ENCODE results near the gene OR10V1.

Gene OR10V1, protein sequence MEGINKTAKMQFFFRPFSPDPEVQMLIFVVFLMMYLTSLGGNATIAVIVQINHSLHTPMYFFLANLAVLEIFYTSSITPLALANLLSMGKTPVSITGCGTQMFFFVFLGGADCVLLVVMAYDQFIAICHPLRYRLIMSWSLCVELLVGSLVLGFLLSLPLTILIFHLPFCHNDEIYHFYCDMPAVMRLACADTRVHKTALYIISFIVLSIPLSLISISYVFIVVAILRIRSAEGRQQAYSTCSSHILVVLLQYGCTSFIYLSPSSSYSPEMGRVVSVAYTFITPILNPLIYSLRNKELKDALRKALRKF

GRCh38 chr11:59713745-59714144 is at the start of gene OR10V1:
Gene OR10V1 (minus strand): TSS chr11:59713845. CDS start chr11:59713845, 0 bp downstream.
- Histone ChIP-seq H3K27ac (ENCODE audit: low read length) (no peak within 1 kb of the TSS), H3K27me3 (ENCODE audit: control insufficient read depth, insufficient read depth, low read length) (no peaks in the 10 kb centered on the region), H3K4me1 (ENCODE audit: control insufficient read depth, insufficient read depth, low read length) (no peaks in the 10 kb centered on the region), H3K4me3 (ENCODE audit: low read length) (no peak within 1 kb of the TSS), H3K36me3 (ENCODE audit: control insufficient read depth, insufficient read depth, low read length) (no peaks in the 10 kb centered on the region), H3K9me3 (ENCODE audit: control insufficient read depth, insufficient read depth, low read length) (no peaks in the 10 kb centered on the region)
- no peak for DNase-seq (ENCODE audit: low read depth, low spot score)
- WGBS (ENCODE audit: insufficient coverage, insufficient read length): no CpG with 5 or more reads among the region's 2 CpGs

DNA sequence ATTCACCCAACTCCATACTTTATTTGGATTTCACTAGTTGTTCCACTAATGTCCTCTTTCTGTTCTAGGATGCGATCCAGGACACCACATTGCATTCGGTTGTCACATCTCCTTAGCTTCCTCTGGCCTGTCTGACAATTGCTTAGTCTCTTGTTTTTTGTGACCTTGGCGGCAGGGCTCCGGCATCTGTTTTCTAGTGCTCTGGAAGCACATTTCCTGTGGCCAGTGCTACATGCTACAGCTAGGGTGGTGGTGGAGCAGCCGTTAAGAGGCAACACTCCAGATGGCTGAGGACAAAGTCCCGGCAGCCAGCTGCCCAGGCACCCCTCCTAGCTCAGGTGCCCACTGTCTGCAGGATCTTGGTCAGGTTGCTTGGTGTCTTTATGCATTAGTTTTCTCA is 48.3 kb upstream of the OR10V1 start:
- no peaks in the 10 kb centered on the region for H3K36me3 ChIP-seq (ENCODE audit: control insufficient read depth, insufficient read depth, low read length)
- H3K4me3 ChIP-seq (ENCODE audit: low read length): no peak overlapping the region
- H3K27ac ChIP-seq (ENCODE audit: low read length): no peak overlapping the region
- no peaks in the 10 kb centered on the region for H3K27me3 ChIP-seq (ENCODE audit: control insufficient read depth, insufficient read depth, low read length)
- no peaks in the 10 kb centered on the region for H3K9me3 ChIP-seq (ENCODE audit: control insufficient read depth, insufficient read depth, low read length)
- no peaks in the 10 kb centered on the region for H3K4me1 ChIP-seq (ENCODE audit: control insufficient read depth, insufficient read depth, low read length)
- no peak for DNase-seq (ENCODE audit: low read depth, low spot score)
- WGBS (ENCODE audit: insufficient coverage, insufficient read length): no CpG with 5 or more reads among the region's 6 CpGs

GRCh38 chr11:59760771-59761170 is 47.1 kb upstream of the OR10V1 start:
- H3K36me3 ChIP-seq (ENCODE audit: control insufficient read depth, insufficient read depth, low read length): no peaks in the 10 kb centered on the region; the same call in 1 of the 2 replicates
- no peak for DNase-seq (ENCODE audit: low read depth, low spot score)
- no peak overlapping the region for H3K27ac ChIP-seq (ENCODE audit: low read length)
- H3K9me3 ChIP-seq (ENCODE audit: control insufficient read depth, insufficient read depth, low read length): no peaks in the 10 kb centered on the region
- no peak overlapping the region for H3K4me3 ChIP-seq (ENCODE audit: low read length)
- no CpG with 5 or more reads among the region's 4 CpGs for whole genome bisulfite sequencing (ENCODE audit: insufficient coverage, insufficient read length)
- H3K27me3 ChIP-seq (ENCODE audit: control insufficient read depth, insufficient read depth, low read length): no peaks in the 10 kb centered on the region
- no peaks in the 10 kb centered on the region for H3K4me1 ChIP-seq (ENCODE audit: control insufficient read depth, insufficient read depth, low read length)

DNA sequence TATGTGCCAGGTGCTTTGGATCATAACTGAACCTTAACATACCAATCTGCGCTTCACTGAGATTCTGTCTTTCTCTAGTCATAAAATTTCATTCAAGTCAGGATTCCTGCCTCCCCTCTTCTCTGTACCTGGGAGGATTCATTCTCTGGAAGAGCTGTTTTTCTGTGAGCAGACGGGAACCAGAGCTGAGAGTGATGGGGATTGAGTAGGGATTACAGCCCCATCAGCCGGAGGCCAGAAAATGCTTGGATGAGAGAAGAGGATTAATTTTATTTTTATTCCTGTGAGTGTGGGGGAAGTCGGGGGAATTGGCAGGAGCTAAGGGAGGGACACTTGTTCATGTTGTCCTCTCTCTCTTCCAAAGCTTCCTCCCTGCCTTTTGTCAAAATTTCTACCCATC is 46.3 kb upstream of the OR10V1 start:
- no peak overlapping the region for H3K27ac ChIP-seq (ENCODE audit: low read length)
- H3K4me3 ChIP-seq (ENCODE audit: low read length): no peak overlapping the region
- H3K4me1 ChIP-seq (ENCODE audit: control insufficient read depth, insufficient read depth, low read length): no peaks in the 10 kb centered on the region
- H3K9me3 ChIP-seq (ENCODE audit: control insufficient read depth, insufficient read depth, low read length): no peaks in the 10 kb centered on the region
- DNase-seq (ENCODE audit: low read depth, low spot score): no peak
- no peaks in the 10 kb centered on the region for H3K27me3 ChIP-seq (ENCODE audit: control insufficient read depth, insufficient read depth, low read length)
- WGBS (ENCODE audit: insufficient coverage, insufficient read length): no CpG with 5 or more reads among the region's 4 CpGs
- H3K36me3 ChIP-seq (ENCODE audit: control insufficient read depth, insufficient read depth, low read length): no peaks in the 10 kb centered on the region; the same call in 1 of the 2 replicates

GRCh38 chr11:59758401-59759037 is 44.9 kb upstream of the OR10V1 start:
- no peaks in the 10 kb centered on the region for H3K27me3 ChIP-seq (ENCODE audit: control insufficient read depth, insufficient read depth, low read length)
- H3K36me3 ChIP-seq (ENCODE audit: control insufficient read depth, insufficient read depth, low read length): no peaks in the 10 kb centered on the region; the same call in 1 of the 2 replicates
- H3K4me3 ChIP-seq (ENCODE audit: low read length): no peak overlapping the region
- WGBS (ENCODE audit: insufficient coverage, insufficient read length): no CpG with 5 or more reads among the region's 4 CpGs
- no peak overlapping the region for H3K27ac ChIP-seq (ENCODE audit: low read length)
- DNase-seq (ENCODE audit: low read depth, low spot score): no peak
- H3K4me1 ChIP-seq (ENCODE audit: control insufficient read depth, insufficient read depth, low read length): no peaks in the 10 kb centered on the region
- H3K9me3 ChIP-seq (ENCODE audit: control insufficient read depth, insufficient read depth, low read length): no peaks in the 10 kb centered on the region

- no peaks in the 10 kb centered on the region for H3K4me1 ChIP-seq (ENCODE audit: control insufficient read depth, insufficient read depth, low read length)
- WGBS (ENCODE audit: insufficient coverage, insufficient read length): no CpG with 5 or more reads among the region's 4 CpGs
- no peak for DNase-seq (ENCODE audit: low read depth, low spot score)
- H3K36me3 ChIP-seq (ENCODE audit: control insufficient read depth, insufficient read depth, low read length): no peaks in the 10 kb centered on the region; the same call in 1 of the 2 replicates
- H3K4me3 ChIP-seq (ENCODE audit: low read length): no peak overlapping the region
- no peak overlapping the region for H3K27ac ChIP-seq (ENCODE audit: low read length)
- H3K27me3 ChIP-seq (ENCODE audit: control insufficient read depth, insufficient read depth, low read length): no peaks in the 10 kb centered on the region
- no peaks in the 10 kb centered on the region for H3K9me3 ChIP-seq (ENCODE audit: control insufficient read depth, insufficient read depth, low read length)
Observed at GRCh38 chr11:59756845-59757244, 43.2 kb upstream of the OR10V1 start.

DNA sequence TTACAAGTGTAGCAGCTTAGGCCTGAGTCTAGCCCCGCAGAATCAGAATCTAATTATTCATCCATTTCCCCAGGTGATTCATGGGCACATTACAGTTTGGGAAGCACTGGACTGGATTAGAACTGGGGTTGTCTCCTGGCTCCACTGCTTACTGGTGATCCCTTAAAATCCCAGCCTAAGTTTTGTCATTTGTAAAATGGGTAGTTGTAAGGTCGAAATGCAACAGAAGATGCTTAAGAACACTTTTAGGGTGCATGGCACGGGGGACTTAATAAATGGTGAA is 42.9 kb upstream of the OR10V1 start:
- Histone ChIP-seq H3K4me3 (ENCODE audit: low read length) (no peak overlapping the region; the same call in 1 of the 2 replicates), H3K27ac (ENCODE audit: low read length) (no peak overlapping the region), H3K4me1 (ENCODE audit: control insufficient read depth, insufficient read depth, low read length) (no peaks in the 10 kb centered on the region), H3K27me3 (ENCODE audit: control insufficient read depth, insufficient read depth, low read length) (no peaks in the 10 kb centered on the region), H3K9me3 (ENCODE audit: control insufficient read depth, insufficient read depth, low read length) (no peaks in the 10 kb centered on the region), H3K36me3 (ENCODE audit: control insufficient read depth, insufficient read depth, low read length) (no peaks in the 10 kb centered on the region; the same call in 1 of the 2 replicates)
- WGBS (ENCODE audit: insufficient coverage, insufficient read length): no CpG with 5 or more reads among the region's 3 CpGs
- no peak for DNase-seq (ENCODE audit: low read depth, low spot score)

DNA sequence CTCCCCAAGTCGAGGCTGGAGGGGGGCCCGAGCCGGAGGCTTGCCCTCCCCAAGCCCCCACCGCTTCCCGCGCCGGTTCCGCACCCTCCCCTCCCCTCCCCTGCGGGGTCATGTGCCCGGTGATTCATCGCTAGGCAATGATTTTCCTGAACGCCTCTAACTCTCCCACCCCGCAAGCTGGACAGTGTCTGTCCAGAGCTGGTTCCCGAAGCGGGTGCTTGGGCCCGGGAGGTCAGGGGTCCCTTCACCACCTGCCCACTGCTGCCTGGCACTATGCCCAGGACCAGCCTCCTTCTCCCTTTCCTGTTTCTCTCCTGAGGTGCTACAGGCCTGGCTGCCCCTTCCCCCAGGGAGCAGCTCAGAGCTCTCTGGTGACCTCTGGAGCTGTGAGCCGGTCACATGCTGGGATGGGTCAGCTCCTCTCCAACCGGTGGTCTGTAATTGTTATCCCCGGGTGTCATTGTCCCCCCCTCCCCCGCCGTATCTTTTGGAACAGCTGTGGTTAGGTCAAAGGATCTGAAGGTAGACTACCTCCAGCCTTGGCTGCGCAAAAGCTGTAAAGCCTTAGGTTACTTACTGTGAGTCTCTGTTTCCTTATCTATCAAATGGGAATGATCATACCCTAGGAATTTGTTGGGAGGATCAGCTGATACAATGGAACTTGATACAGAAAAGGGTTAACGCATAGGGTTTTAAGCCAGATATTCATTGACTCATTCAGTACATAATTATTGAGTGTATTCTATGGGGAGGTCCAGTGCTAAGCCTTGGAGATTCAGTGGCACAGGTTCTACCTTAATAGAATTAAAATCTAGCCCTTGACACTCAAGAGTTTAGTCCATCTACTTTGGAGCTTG is 42.3 kb upstream of the OR10V1 start:
- Histone ChIP-seq H3K4me3 (ENCODE audit: low read length) (peak overlapping the region; percentile 87), H3K27ac (ENCODE audit: low read length) (no peak overlapping the region), H3K9me3 (ENCODE audit: control insufficient read depth, insufficient read depth, low read length) (no peaks in the 10 kb centered on the region), H3K36me3 (ENCODE audit: control insufficient read depth, insufficient read depth, low read length) (no peaks in the 10 kb centered on the region; the same call in 1 of the 2 replicates), H3K4me1 (ENCODE audit: control insufficient read depth, insufficient read depth, low read length) (no peaks in the 10 kb centered on the region), H3K27me3 (ENCODE audit: control insufficient read depth, insufficient read depth, low read length) (no peaks in the 10 kb centered on the region)
- peak; percentile 4 for DNase-seq (ENCODE audit: low read depth, low spot score)
- no CpG with 5 or more reads among the region's 23 CpGs for WGBS (ENCODE audit: insufficient coverage, insufficient read length)

DNA sequence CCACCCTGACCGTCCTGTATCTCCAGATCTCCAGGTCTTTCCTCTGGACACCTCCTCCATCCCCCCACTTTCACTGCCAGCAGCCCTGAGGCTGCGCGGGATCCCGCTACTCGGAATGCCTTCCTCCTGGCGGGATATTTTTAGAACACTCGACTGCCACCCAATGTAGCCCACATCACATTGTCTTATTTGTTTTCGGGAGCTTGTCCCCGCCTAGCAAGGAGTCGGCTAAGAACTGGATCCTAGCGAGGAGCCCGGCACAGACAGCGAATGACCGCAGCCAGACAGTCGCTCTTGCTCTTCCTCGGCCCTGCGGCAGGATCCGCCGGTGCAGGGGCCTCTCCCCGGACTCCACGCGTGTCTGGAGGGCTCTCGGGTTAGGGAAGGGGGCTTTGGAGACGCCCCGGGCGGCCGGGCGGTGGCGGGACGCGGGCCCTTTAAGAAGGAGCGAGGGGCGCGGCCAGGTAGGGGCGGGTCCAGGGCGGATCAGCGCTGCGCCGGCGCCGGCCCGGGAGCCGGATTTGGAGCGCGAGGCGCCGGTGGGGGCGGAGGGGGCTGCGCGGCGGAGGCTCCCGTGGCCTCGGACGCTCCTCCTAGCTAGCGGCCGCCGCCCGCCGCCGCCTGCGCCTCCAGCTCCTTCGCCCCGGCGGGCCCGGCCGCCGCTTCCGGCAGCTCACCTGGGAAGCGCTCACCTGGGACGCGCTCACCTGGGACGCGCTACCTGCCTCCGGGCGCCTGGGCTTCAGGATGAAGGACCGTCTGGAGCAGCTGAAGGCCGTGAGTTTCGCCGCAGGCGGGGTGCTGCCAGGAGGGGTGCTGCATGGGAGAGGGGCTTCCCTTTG is 41.4 kb upstream of the OR10V1 start, which contains the start of gene STX3:
Gene STX3, plus strand, starts transcription at position 518 of the 842 bp plus-strand sequence. Its CDS starts 230 bp downstream, at position 748.
- H3K4me1 ChIP-seq (ENCODE audit: control insufficient read depth, insufficient read depth, low read length): no peaks in the 10 kb centered on the region
- H3K27ac ChIP-seq (ENCODE audit: low read length): no peak within 1 kb of the TSS
- H3K27me3 ChIP-seq (ENCODE audit: control insufficient read depth, insufficient read depth, low read length): no peaks in the 10 kb centered on the region
- H3K36me3 ChIP-seq (ENCODE audit: control insufficient read depth, insufficient read depth, low read length): no peaks in the 10 kb centered on the region; the same call in 1 of the 2 replicates
- H3K9me3 ChIP-seq (ENCODE audit: control insufficient read depth, insufficient read depth, low read length): no peaks in the 10 kb centered on the region
- no CpG with 5 or more reads among the region's 80 CpGs for WGBS (ENCODE audit: insufficient coverage, insufficient read length)
- peak within 1 kb of the TSS; percentile 87 for H3K4me3 ChIP-seq (ENCODE audit: low read length)
- DNase-seq (ENCODE audit: low read depth, low spot score): peak; percentile 35

DNA sequence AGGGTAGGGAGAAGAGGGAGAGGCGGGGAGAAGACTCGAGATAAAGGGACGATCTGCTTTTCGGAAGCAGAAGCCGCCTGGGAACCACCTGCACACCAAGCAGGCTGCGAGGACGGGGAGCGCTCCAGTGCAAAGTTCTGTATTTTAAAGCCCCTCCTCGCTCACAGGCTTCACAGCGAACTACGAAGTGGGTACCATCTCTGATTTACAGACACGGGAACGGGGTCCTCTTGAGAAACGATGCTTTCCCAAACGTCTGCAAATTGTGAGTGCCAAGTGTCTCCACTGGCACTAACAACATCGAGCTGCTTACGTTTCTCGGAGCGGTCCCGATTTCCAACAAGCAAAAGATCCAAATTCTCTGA is 40.8 kb upstream of the OR10V1 start:
- H3K9me3 ChIP-seq (ENCODE audit: control insufficient read depth, insufficient read depth, low read length): no peaks in the 10 kb centered on the region
- H3K27ac ChIP-seq (ENCODE audit: low read length): no peak overlapping the region
- H3K36me3 ChIP-seq (ENCODE audit: control insufficient read depth, insufficient read depth, low read length): no peaks in the 10 kb centered on the region; the same call in 1 of the 2 replicates
- no CpG with 5 or more reads among the region's 20 CpGs for WGBS (ENCODE audit: insufficient coverage, insufficient read length)
- peak overlapping the region; percentile 87; the same call in 1 of the 2 replicates for H3K4me3 ChIP-seq (ENCODE audit: low read length)
- no peaks in the 10 kb centered on the region for H3K4me1 ChIP-seq (ENCODE audit: control insufficient read depth, insufficient read depth, low read length)
- peak; percentile 2 for DNase-seq (ENCODE audit: low read depth, low spot score)
- H3K27me3 ChIP-seq (ENCODE audit: control insufficient read depth, insufficient read depth, low read length): no peaks in the 10 kb centered on the region
